Measurements from ENCODE around the gene CDH12. TPM values are rescaled to one million over a fixed set of nuclear protein-coding genes. Genes with fewer than 3 reads are reported as not detected.

Gene CDH12
- total and polyA plus RNA-seq, 9 donors, result 0.05 to 3.4 (median 0.28) TPM; not detected in 4

DNA sequence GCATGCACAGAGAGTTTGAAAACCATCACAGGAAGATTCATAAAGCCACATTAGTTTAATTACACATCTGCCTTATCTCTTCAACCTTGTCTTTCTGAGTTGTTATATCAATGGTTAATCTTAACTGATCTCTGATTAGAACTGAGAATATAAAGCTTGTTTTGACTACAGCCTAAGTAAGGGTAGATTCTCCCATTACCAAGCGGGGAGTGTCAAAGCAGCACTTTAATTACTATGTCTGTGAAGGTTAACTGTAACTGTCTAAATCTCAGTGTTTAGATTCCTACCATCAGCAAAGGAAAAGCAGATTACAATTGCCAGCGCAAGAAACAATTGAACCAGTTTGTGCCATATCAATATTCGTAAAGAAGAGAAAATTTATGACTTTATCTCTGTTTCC, 348.7 kb downstream of the CDH12 start:
- Histone ChIP-seq H3K9me3 (no peaks in the 10 kb centered on the region), H3K4me1 (ENCODE audit: insufficient read depth) (no peaks in the 10 kb centered on the region), H3K36me3 (no peaks in the 10 kb centered on the region), H3K4me3 (no peak overlapping the region), H3K27ac (no peak overlapping the region), H3K27me3 (no peaks in the 10 kb centered on the region)
- WGBS, 3 donors, result 44 to 49% (median 48%) methylated on average over 3 of the region's 3 CpGs
- DNase-seq, result no peak
- intact Hi-C loops (cut with DNase I), result no loop called here
- TF ChIP-seq EP300 (IDR thresholded peaks at IDR 0.05), result no peak
- TF ChIP-seq POLR2A (IDR thresholded peaks at IDR 0.05), result no peak
- TF ChIP-seq, protein P1, sequence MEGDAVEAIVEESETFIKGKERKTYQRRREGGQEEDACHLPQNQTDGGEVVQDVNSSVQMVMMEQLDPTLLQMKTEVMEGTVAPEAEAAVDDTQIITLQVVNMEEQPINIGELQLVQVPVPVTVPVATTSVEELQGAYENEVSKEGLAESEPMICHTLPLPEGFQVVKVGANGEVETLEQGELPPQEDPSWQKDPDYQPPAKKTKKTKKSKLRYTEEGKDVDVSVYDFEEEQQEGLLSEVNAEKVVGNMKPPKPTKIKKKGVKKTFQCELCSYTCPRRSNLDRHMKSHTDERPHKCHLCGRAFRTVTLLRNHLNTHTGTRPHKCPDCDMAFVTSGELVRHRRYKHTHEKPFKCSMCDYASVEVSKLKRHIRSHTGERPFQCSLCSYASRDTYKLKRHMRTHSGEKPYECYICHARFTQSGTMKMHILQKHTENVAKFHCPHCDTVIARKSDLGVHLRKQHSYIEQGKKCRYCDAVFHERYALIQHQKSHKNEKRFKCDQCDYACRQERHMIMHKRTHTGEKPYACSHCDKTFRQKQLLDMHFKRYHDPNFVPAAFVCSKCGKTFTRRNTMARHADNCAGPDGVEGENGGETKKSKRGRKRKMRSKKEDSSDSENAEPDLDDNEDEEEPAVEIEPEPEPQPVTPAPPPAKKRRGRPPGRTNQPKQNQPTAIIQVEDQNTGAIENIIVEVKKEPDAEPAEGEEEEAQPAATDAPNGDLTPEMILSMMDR (IDR thresholded peaks at IDR 0.05), result no peak

DNA sequence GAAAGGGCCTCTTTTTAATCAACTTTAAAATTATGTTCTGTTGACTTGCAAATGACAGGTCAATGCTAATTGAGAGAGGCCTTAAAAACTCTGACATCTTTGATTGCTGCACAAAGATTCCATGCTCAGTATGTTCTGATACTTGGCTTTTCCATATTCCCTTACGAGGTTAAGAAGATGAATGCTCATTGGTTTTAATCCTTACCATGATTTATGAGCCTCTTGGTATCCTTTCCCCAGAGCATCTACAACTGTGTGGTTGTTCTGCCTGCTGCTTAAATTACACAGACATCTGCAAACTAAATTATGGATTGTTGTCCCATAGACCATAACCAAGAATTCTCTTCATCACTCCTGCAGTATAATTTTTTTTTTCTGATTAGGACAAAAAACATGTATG, 352.6 kb downstream of the CDH12 start:
- H3K4me1 ChIP-seq (ENCODE audit: insufficient read depth), result no peaks in the 10 kb centered on the region
- TF ChIP-seq POLR2A (IDR thresholded peaks at IDR 0.05) (no peak), EP300 (IDR thresholded peaks at IDR 0.05) (no peak)
- TF ChIP-seq, protein P1 (IDR thresholded peaks at IDR 0.05), result no peak
- no peaks in the 10 kb centered on the region for H3K27me3 ChIP-seq
- intact Hi-C loops (cut with DNase I), result no loop called here
- H3K36me3 ChIP-seq, result no peaks in the 10 kb centered on the region
- 64 to 80% (median 73%) methylated on average over 1 of the region's 1 CpG for WGBS, 3 donors
- no peak overlapping the region for H3K4me3 ChIP-seq
- no peaks in the 10 kb centered on the region for H3K9me3 ChIP-seq
- H3K27ac ChIP-seq, result no peak overlapping the region
- DNase-seq, result no peak

DNA sequence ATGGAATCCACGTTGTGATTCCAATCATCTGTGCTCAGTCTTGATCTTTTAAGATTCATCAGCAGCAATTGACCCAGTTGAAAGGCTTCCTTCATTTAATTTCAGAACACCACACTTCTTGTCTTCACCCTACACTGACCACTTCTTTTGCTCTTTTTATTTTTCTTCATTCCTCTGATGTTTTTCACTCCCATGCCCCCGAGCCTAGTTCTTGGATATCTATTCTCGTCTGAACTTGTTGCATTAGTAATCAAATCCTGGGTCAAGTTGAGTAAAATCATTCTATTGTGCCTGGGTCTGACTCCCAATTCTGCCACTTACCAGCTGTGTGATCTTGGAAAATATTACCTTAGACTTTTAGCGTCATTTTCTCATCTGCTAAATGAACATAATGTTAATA, 356.5 kb downstream of the CDH12 start:
- no peaks in the 10 kb centered on the region for H3K9me3 ChIP-seq
- no peaks in the 10 kb centered on the region for H3K36me3 ChIP-seq
- no peak overlapping the region for H3K27ac ChIP-seq
- intact Hi-C loops (cut with DNase I), result no loop called here
- no peak for TF ChIP-seq POLR2A (IDR thresholded peaks at IDR 0.05)
- TF ChIP-seq, protein P1 (IDR thresholded peaks at IDR 0.05), result no peak
- no peak for TF ChIP-seq EP300 (IDR thresholded peaks at IDR 0.05)
- no peaks in the 10 kb centered on the region for H3K4me1 ChIP-seq (ENCODE audit: insufficient read depth)
- H3K27me3 ChIP-seq, result no peaks in the 10 kb centered on the region
- no peak overlapping the region for H3K4me3 ChIP-seq
- no peak for DNase-seq
- 44 to 65% (median 53%) methylated on average over 4 of the region's 4 CpGs for WGBS, 3 donors

DNA sequence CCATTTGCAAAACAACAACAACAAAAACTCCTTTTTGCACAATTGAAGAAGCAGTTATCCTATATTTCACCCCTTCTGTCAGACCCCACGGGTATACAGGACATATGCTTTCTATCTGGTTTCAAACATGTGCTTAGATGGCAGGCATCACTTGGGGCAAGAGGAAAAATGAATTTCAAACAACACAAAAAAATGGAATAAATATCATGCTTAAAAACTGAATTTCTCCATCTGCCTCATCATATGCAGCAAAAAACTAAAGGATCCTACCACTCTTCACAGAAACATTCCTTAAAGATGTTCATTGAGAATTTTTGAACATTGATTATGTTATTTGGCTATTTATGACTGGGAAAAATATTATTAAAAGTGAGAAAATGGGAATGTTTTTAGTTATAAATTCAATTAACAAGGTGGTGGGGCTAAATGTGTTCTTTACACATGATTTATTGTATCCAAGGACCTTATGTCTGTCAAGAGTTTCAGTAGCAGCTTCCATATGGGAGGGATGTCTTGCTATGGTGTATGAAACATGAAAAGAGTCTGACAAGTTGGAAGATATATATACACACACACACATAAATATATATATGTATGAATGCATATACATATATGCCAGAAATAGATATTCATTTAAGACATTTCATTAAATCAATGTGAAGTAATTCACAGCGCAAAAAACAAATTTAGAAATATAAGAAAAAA, 358.0 kb downstream of the CDH12 start:
- TF ChIP-seq, protein P1 (IDR thresholded peaks at IDR 0.05), result no peak
- TF ChIP-seq EP300 (IDR thresholded peaks at IDR 0.05), result no peak
- TF ChIP-seq POLR2A (IDR thresholded peaks at IDR 0.05), result no peak
- Histone ChIP-seq H3K9me3 (no peaks in the 10 kb centered on the region), H3K27me3 (no peaks in the 10 kb centered on the region), H3K4me1 (ENCODE audit: insufficient read depth) (no peaks in the 10 kb centered on the region), H3K36me3 (no peaks in the 10 kb centered on the region), H3K27ac (no peak overlapping the region), H3K4me3 (no peak overlapping the region)
- no peak for DNase-seq
- 63 to 83% (median 69%) methylated on average over 2 of the region's 2 CpGs for WGBS, 3 donors
- intact Hi-C loops (cut with DNase I), result no loop called here

Data from ovary (tissue), 9 donors.